A549 (cell line): ENCODE measurements around the gene TMEM203. TPM values are rescaled to one million over a fixed set of nuclear protein-coding genes. Genes with fewer than 3 reads are reported as not detected.

ENCODE experiments used
- ATAC-seq, 2 experiments: fragments of 200-7000 bp in 1 of 2; fragments of >200 bp in 1 of 2; cut with Nextera tagmentation in 1 of 2; cut with Tn5 transposase in 1 of 2; 3 replicates each; pipeline versions ENCODE4 v1.8.0 to v1.9.1; 2018 to 2020; ENCODE audit warnings: mild to moderate bottlenecking in 1 of 2, moderate library complexity in 1 of 2
- CTCF ChIA-PET: fragments of 300-600 bp; sonication (Branson Sonifier 250); formaldehyde crosslinking; extraction: SDS; loops from one replicate; lab custom pipeline; 2021; ENCODE audit warnings: antibody characterized with exemption, inconsistent platforms; lab: Yijun Ruan, JAX
- POLR2A ChIA-PET: fragments of 350-600 bp; formaldehyde crosslinking; extraction: SDS; loops from one replicate; lab custom pipeline; 2021; ENCODE audit warnings: antibody characterized with exemption, inconsistent platforms; lab: Yijun Ruan, JAX
- DNase-seq, 2 experiments: peaks; one replicate each; pipeline versions ENCODE4 v3.0.0 to v3.0.0-alpha.2; 2011 to 2016; ENCODE audit warnings: low read depth in 1 of 2, low spot score in 1 of 2
- FAIRE-seq: peaks from 2 replicates; lab custom pipeline; 2011; peaks lifted over from hg19 to GRCh38; lab: Jason Lieb, UNC
- H3K27ac ChIP-seq, 2 experiments: fragments of >200 bp; sonication (Bioruptor Twin); formaldehyde crosslinking; 3 replicates each; pipeline ENCODE4 v1.5.1; 2016 to 2017
- H3K4me1 ChIP-seq: fragments of >200 bp; sonication (Bioruptor Twin); formaldehyde crosslinking; 3 replicates; pipeline ENCODE4 v1.6.1; 2016
- H3K4me2 ChIP-seq: fragments of >200 bp; sonication (Bioruptor Twin); formaldehyde crosslinking; 3 replicates; pipeline ENCODE4 v1.6.1; 2016
- H3K4me3 ChIP-seq: fragments of >200 bp; sonication (Bioruptor Twin); formaldehyde crosslinking; 3 replicates; pipeline ENCODE4 v1.5.1; 2016
- H3K9me3 ChIP-seq: fragments of >200 bp; sonication (Bioruptor Twin); formaldehyde crosslinking; 3 replicates; pipeline ENCODE4 v1.6.1; 2016
- ELK1 ChIP-seq: fragments of 150-350 bp; IDR thresholded peaks from 2 replicates; pipeline ENCODE4 v1.6.1; 2014; ENCODE audit warnings: low read depth, mild to moderate bottlenecking, low read length
- HDAC2 ChIP-seq: fragments of 200-600 bp; sonication (generic); IDR thresholded peaks from 2 replicates; pipeline ENCODE4 v1.6.1; 2016
- PHF8 ChIP-seq: fragments of 200-600 bp; sonication (generic); IDR thresholded peaks from 2 replicates; pipeline ENCODE4 v1.6.1; 2016; ENCODE audit warnings: low read depth, mild to moderate bottlenecking, antibody characterized with exemption, moderate library complexity, borderline replicate concordance
- USF2 ChIP-seq: fragments of 450-650 bp; IDR thresholded peaks from 2 replicates; pipeline ENCODE4 v1.6.1; 2014; ENCODE audit warnings: antibody characterized with exemption
- ZNF302 ChIP-seq: fragments of 250-450 bp; sonication (Bioruptor Pico); IDR thresholded peaks from 2 replicates; pipeline ENCODE4 v1.9.0; 2021; ENCODE audit warnings: inconsistent platforms, mild to moderate bottlenecking, moderate library complexity
- WGBS: methylation state at CpG from one replicate; pipeline ENCODE4 v1.1.6; 2017; ENCODE audit errors: missing lambda C conversion rate; 5-methylcytosine and 5-hydroxymethylcytosine counted together
- polyA plus RNA-seq, 4 experiments: library from polyadenylated mRNA; depleted of rRNA in 3 of 4; stranded (reverse); fragments of >200 nt; fragmentation: RNase III in 1 of 4; extraction: RNeasy Plus Mini Kit Qiagen cat#74134 plus additional on column Dnase treatment in 1 of 4; gene quantifications; 2 replicates in 3 of 4; 3 replicates in 1 of 4; pipeline ENCODE4 v1.2.3, GENCODE V29; 2011 to 2017
- small RNA-seq, 6 experiments: library from RNA; depleted of rRNA; stranded (forward); fragments of <200 nt; gene quantifications; one replicate each; pipeline ENCODE3, GENCODE V24; 2012

TMEM203 gene
- polyA plus RNA-seq, 2 of the 4 experiments (the other 2 are of a cell fraction): 31.0 to 47.3 TPM

GRCh38 chr9:137158625-137159024, 46.8 kb downstream of the TMEM203 start (continued):
- no peak for TF ChIP-seq ZNF302 (CRISPR knock-in tag)

GRCh38 chr9:137157618-137158415, 47.6 kb downstream of the TMEM203 start:
- ChIA-PET POLR2A (interaction anchor here (0.9 to 1.1 kb wide), 2 partner anchors 28 to 66 kb away, joined by 3 to 12 read pairs; no protein-coding TSS in a partner anchor), CTCF (interaction anchor here (0.7 to 3.1 kb wide), 9 partner anchors 12 to 210 kb away, joined by 3 to 11 read pairs (median 3); partner anchors contain the start of genes LRRC26 and RNF224)
- no peak for FAIRE-seq
- Histone ChIP-seq H3K9me3 (no peaks in the 10 kb centered on the region), H3K4me1 (peaks cover 24% of the 10 kb centered on the region), H3K4me2 (no peak overlapping the region), H3K4me3 (no peak overlapping the region), H3K27ac (no peak overlapping the region)
- WGBS: 44% methylated on average over 16 of the region's 19 CpGs
- peak; percentile 1 to 7; a peak in 2 of 6 replicates for ATAC-seq
- TF ChIP-seq ELK1 (no peak), USF2 (peak; percentile 65)
- DNase-seq: no peak

- Histone ChIP-seq H3K9me3 (no peaks in the 10 kb centered on the region), H3K4me3 (no peak overlapping the region), H3K4me2 (peak overlapping the region; percentile 39; the same call in 1 of the 3 replicates), H3K4me1 (peaks cover 20% of the 10 kb centered on the region; the same call in 2 of the 3 replicates), H3K27ac (no peak overlapping the region)
- DNase-seq (peak in 1 of 2 experiments; percentile 58), ATAC-seq (peak; percentile 19 to 62; a peak in 4 of 6 replicates), FAIRE-seq (no peak)
- ChIA-PET POLR2A (interaction anchor here (0.9 to 1.1 kb wide), 3 partner anchors 13 to 67 kb away, joined by 3 to 12 read pairs (median 3); partner anchors contain the start of gene LRRC26), CTCF (interaction anchor here (0.7 to 3.1 kb wide), 5 partner anchors 13 to 80 kb away, joined by 3 to 11 read pairs (median 3); partner anchors contain the start of genes LRRC26 and RNF224)
- WGBS: 57% methylated on average over 31 of the region's 65 CpGs
- TF ChIP-seq HDAC2 (no peak), PHF8 (no peak)
Observed at GRCh38 chr9:137156567-137157375, 48.7 kb downstream of the TMEM203 start.

Small RNA genes within 50 kb of the gene (small RNA-seq; reads per million reads assigned to genes)
- 0 reads per million in 6 experiments for gene MIR3621

Other genes with a start within 250 kb of the TMEM203 start
Only the 30 nearest of the 31 such genes appear.
- gene PTGDS, start 228.1 kb downstream of the TMEM203 start, polyA plus RNA-seq (2011; rRNA removed): 0.31 and 0.33 TPM in 2 replicates
- 0.18 to 0.34 TPM (median 0.26 TPM) in 3 replicates for gene PTGDS, start 228.1 kb downstream of the TMEM203 start, polyA plus RNA-seq (2017; fragmentation: RNase III; extraction: RNeasy Plus Mini Kit Qiagen cat#74134 plus additional on column Dnase treatment)
- 0.04 and 0.19 TPM in 2 replicates for gene LCNL1, start 222.7 kb downstream of the TMEM203 start, polyA plus RNA-seq (2011; rRNA removed)
- gene LCNL1, start 222.7 kb downstream of the TMEM203 start, polyA plus RNA-seq (2017; fragmentation: RNase III; extraction: RNeasy Plus Mini Kit Qiagen cat#74134 plus additional on column Dnase treatment): 0.05 to 0.08 TPM (median 0.08 TPM) in 3 replicates
- 12.6 and 15.6 TPM in 2 replicates for gene PAXX, start 213.2 kb downstream of the TMEM203 start, polyA plus RNA-seq (2011; rRNA removed)
- 50.7 to 57.0 TPM (median 53.2 TPM) in 3 replicates for gene PAXX, start 213.2 kb downstream of the TMEM203 start, polyA plus RNA-seq (2017; fragmentation: RNase III; extraction: RNeasy Plus Mini Kit Qiagen cat#74134 plus additional on column Dnase treatment)
- gene CLIC3, start 209.1 kb downstream of the TMEM203 start, polyA plus RNA-seq (2011; rRNA removed): 0.33 and 0.61 TPM in 2 replicates
- gene CLIC3, start 209.1 kb downstream of the TMEM203 start, polyA plus RNA-seq (2017; fragmentation: RNase III; extraction: RNeasy Plus Mini Kit Qiagen cat#74134 plus additional on column Dnase treatment): 5.1 to 6.6 TPM (median 6.4 TPM) in 3 replicates
- 8.3 and 10.1 TPM in 2 replicates for gene ABCA2, start 177.4 kb downstream of the TMEM203 start, polyA plus RNA-seq (2011; rRNA removed)
- gene ABCA2, start 177.4 kb downstream of the TMEM203 start, polyA plus RNA-seq (2017; fragmentation: RNase III; extraction: RNeasy Plus Mini Kit Qiagen cat#74134 plus additional on column Dnase treatment): 23.0 to 25.6 TPM (median 24.7 TPM) in 3 replicates
- not detected in 2 replicates for gene FUT7, start 173.6 kb downstream of the TMEM203 start, polyA plus RNA-seq (2011; rRNA removed)
- gene FUT7, start 173.6 kb downstream of the TMEM203 start, polyA plus RNA-seq (2017; fragmentation: RNase III; extraction: RNeasy Plus Mini Kit Qiagen cat#74134 plus additional on column Dnase treatment): 0.07 TPM in 1 of 3 replicates, not detected in the others
- gene NPDC1, start 159.5 kb downstream of the TMEM203 start, polyA plus RNA-seq (2011; rRNA removed): 12.7 and 13.0 TPM in 2 replicates
- gene NPDC1, start 159.5 kb downstream of the TMEM203 start, polyA plus RNA-seq (2017; fragmentation: RNase III; extraction: RNeasy Plus Mini Kit Qiagen cat#74134 plus additional on column Dnase treatment): 33.2 to 40.6 TPM (median 40.2 TPM) in 3 replicates
- gene ENTPD2, start 151.6 kb downstream of the TMEM203 start, polyA plus RNA-seq (2011; rRNA removed): 0.75 and 2.3 TPM in 2 replicates
- 0.71 to 1.2 TPM (median 1.1 TPM) in 3 replicates for gene ENTPD2, start 151.6 kb downstream of the TMEM203 start, polyA plus RNA-seq (2017; fragmentation: RNase III; extraction: RNeasy Plus Mini Kit Qiagen cat#74134 plus additional on column Dnase treatment)
- gene SAPCD2, start 135.1 kb downstream of the TMEM203 start, polyA plus RNA-seq (2011; rRNA removed): 6.5 and 6.9 TPM in 2 replicates
- gene SAPCD2, start 135.1 kb downstream of the TMEM203 start, polyA plus RNA-seq (2017; fragmentation: RNase III; extraction: RNeasy Plus Mini Kit Qiagen cat#74134 plus additional on column Dnase treatment): 13.1 to 16.4 TPM (median 14.6 TPM) in 3 replicates
- 1.2 and 1.9 TPM in 2 replicates for gene UAP1L1, start 128.1 kb downstream of the TMEM203 start, polyA plus RNA-seq (2011; rRNA removed)
- 4.8 to 7.8 TPM (median 6.0 TPM) in 3 replicates for gene UAP1L1, start 128.1 kb downstream of the TMEM203 start, polyA plus RNA-seq (2017; fragmentation: RNase III; extraction: RNeasy Plus Mini Kit Qiagen cat#74134 plus additional on column Dnase treatment)
- 31.7 and 47.8 TPM in 2 replicates for gene MAN1B1, start 118.7 kb downstream of the TMEM203 start, polyA plus RNA-seq (2011; rRNA removed)
- gene MAN1B1, start 118.7 kb downstream of the TMEM203 start, polyA plus RNA-seq (2017; fragmentation: RNase III; extraction: RNeasy Plus Mini Kit Qiagen cat#74134 plus additional on column Dnase treatment): 45.1 to 48.6 TPM (median 47.0 TPM) in 3 replicates
- gene DPP7, start 90.9 kb downstream of the TMEM203 start, polyA plus RNA-seq (2011; rRNA removed): 27.6 and 36.0 TPM in 2 replicates
- 61.3 to 71.8 TPM (median 68.5 TPM) in 3 replicates for gene DPP7, start 90.9 kb downstream of the TMEM203 start, polyA plus RNA-seq (2017; fragmentation: RNase III; extraction: RNeasy Plus Mini Kit Qiagen cat#74134 plus additional on column Dnase treatment)
- 0.11 and 0.13 TPM in 2 replicates for gene GRIN1, start 66.5 kb downstream of the TMEM203 start, polyA plus RNA-seq (2011; rRNA removed)
- 0.30 to 0.51 TPM (median 0.45 TPM) in 3 replicates for gene GRIN1, start 66.5 kb downstream of the TMEM203 start, polyA plus RNA-seq (2017; fragmentation: RNase III; extraction: RNeasy Plus Mini Kit Qiagen cat#74134 plus additional on column Dnase treatment)
- gene LRRC26, start 35.6 kb downstream of the TMEM203 start, polyA plus RNA-seq (2011; rRNA removed): 0.08 and 0.09 TPM in 2 replicates
- 0.80 to 1.2 TPM (median 1.0 TPM) in 3 replicates for gene LRRC26, start 35.6 kb downstream of the TMEM203 start, polyA plus RNA-seq (2017; fragmentation: RNase III; extraction: RNeasy Plus Mini Kit Qiagen cat#74134 plus additional on column Dnase treatment)
- not detected in 2 replicates for gene TMEM210, start 33.6 kb downstream of the TMEM203 start, polyA plus RNA-seq (2011; rRNA removed)
- not detected in 3 replicates for gene TMEM210, start 33.6 kb downstream of the TMEM203 start, polyA plus RNA-seq (2017; fragmentation: RNase III; extraction: RNeasy Plus Mini Kit Qiagen cat#74134 plus additional on column Dnase treatment)
- 17.5 and 22.3 TPM in 2 replicates for gene ANAPC2, start 17.1 kb downstream of the TMEM203 start, polyA plus RNA-seq (2011; rRNA removed)
- gene ANAPC2, start 17.1 kb downstream of the TMEM203 start, polyA plus RNA-seq (2017; fragmentation: RNase III; extraction: RNeasy Plus Mini Kit Qiagen cat#74134 plus additional on column Dnase treatment): 35.4 to 40.7 TPM (median 39.9 TPM) in 3 replicates
- gene SSNA1, start 17.0 kb downstream of the TMEM203 start, polyA plus RNA-seq (2011; rRNA removed): 52.6 and 54.1 TPM in 2 replicates
- gene SSNA1, start 17.0 kb downstream of the TMEM203 start, polyA plus RNA-seq (2017; fragmentation: RNase III; extraction: RNeasy Plus Mini Kit Qiagen cat#74134 plus additional on column Dnase treatment): 89.2 to 102 TPM (median 102 TPM) in 3 replicates
- gene TPRN, start 4.9 kb downstream of the TMEM203 start, polyA plus RNA-seq (2011; rRNA removed): 2.1 and 2.4 TPM in 2 replicates
- 5.3 to 6.5 TPM (median 6.3 TPM) in 3 replicates for gene TPRN, start 4.9 kb downstream of the TMEM203 start, polyA plus RNA-seq (2017; fragmentation: RNase III; extraction: RNeasy Plus Mini Kit Qiagen cat#74134 plus additional on column Dnase treatment)
- 5.6 and 6.4 TPM in 2 replicates for gene NDOR1, start 52 bp upstream of the TMEM203 start, polyA plus RNA-seq (2011; rRNA removed)
- gene NDOR1, start 52 bp upstream of the TMEM203 start, polyA plus RNA-seq (2017; fragmentation: RNase III; extraction: RNeasy Plus Mini Kit Qiagen cat#74134 plus additional on column Dnase treatment): 17.9 to 19.5 TPM (median 17.9 TPM) in 3 replicates
- 0.06 and 0.29 TPM in 2 replicates for gene RNF208, start 16.6 kb upstream of the TMEM203 start, polyA plus RNA-seq (2011; rRNA removed)
- 1.0 to 1.7 TPM (median 1.7 TPM) in 3 replicates for gene RNF208, start 16.6 kb upstream of the TMEM203 start, polyA plus RNA-seq (2017; fragmentation: RNase III; extraction: RNeasy Plus Mini Kit Qiagen cat#74134 plus additional on column Dnase treatment)
- 0.30 and 0.32 TPM in 2 replicates for gene CYSRT1, start 19.5 kb upstream of the TMEM203 start, polyA plus RNA-seq (2011; rRNA removed)
- 0.81 to 1.0 TPM (median 0.87 TPM) in 3 replicates for gene CYSRT1, start 19.5 kb upstream of the TMEM203 start, polyA plus RNA-seq (2017; fragmentation: RNase III; extraction: RNeasy Plus Mini Kit Qiagen cat#74134 plus additional on column Dnase treatment)
- gene RNF224, start 21.9 kb upstream of the TMEM203 start, polyA plus RNA-seq (2011; rRNA removed): not detected in 2 replicates
- gene RNF224, start 21.9 kb upstream of the TMEM203 start, polyA plus RNA-seq (2017; fragmentation: RNase III; extraction: RNeasy Plus Mini Kit Qiagen cat#74134 plus additional on column Dnase treatment): 0.04 to 0.07 TPM (median 0.07 TPM) in 3 replicates
- gene SLC34A3, start 25.3 kb upstream of the TMEM203 start, polyA plus RNA-seq (2011; rRNA removed): not detected in 2 replicates
- 0.04 to 0.05 TPM (median 0.05 TPM) in 3 replicates for gene SLC34A3, start 25.3 kb upstream of the TMEM203 start, polyA plus RNA-seq (2017; fragmentation: RNase III; extraction: RNeasy Plus Mini Kit Qiagen cat#74134 plus additional on column Dnase treatment)
- 256 and 268 TPM in 2 replicates for gene TUBB4B, start 35.6 kb upstream of the TMEM203 start, polyA plus RNA-seq (2011; rRNA removed)
- 646 to 795 TPM (median 671 TPM) in 3 replicates for gene TUBB4B, start 35.6 kb upstream of the TMEM203 start, polyA plus RNA-seq (2017; fragmentation: RNase III; extraction: RNeasy Plus Mini Kit Qiagen cat#74134 plus additional on column Dnase treatment)
- gene STPG3, start 45.6 kb upstream of the TMEM203 start, polyA plus RNA-seq (2011; rRNA removed): not detected in 2 replicates
- gene STPG3, start 45.6 kb upstream of the TMEM203 start, polyA plus RNA-seq (2017; fragmentation: RNase III; extraction: RNeasy Plus Mini Kit Qiagen cat#74134 plus additional on column Dnase treatment): not detected in 3 replicates
- 31.8 and 33.8 TPM in 2 replicates for gene NELFB, start 49.7 kb upstream of the TMEM203 start, polyA plus RNA-seq (2011; rRNA removed)
- 44.4 to 46.3 TPM (median 45.3 TPM) in 3 replicates for gene NELFB, start 49.7 kb upstream of the TMEM203 start, polyA plus RNA-seq (2017; fragmentation: RNase III; extraction: RNeasy Plus Mini Kit Qiagen cat#74134 plus additional on column Dnase treatment)
- gene TOR4A, start 72.1 kb upstream of the TMEM203 start, polyA plus RNA-seq (2011; rRNA removed): 8.7 and 9.8 TPM in 2 replicates
- 15.6 to 18.6 TPM (median 17.5 TPM) in 3 replicates for gene TOR4A, start 72.1 kb upstream of the TMEM203 start, polyA plus RNA-seq (2017; fragmentation: RNase III; extraction: RNeasy Plus Mini Kit Qiagen cat#74134 plus additional on column Dnase treatment)
- gene NRARP, start 96.6 kb upstream of the TMEM203 start, polyA plus RNA-seq (2011; rRNA removed): 3.2 and 5.1 TPM in 2 replicates
- gene NRARP, start 96.6 kb upstream of the TMEM203 start, polyA plus RNA-seq (2017; fragmentation: RNase III; extraction: RNeasy Plus Mini Kit Qiagen cat#74134 plus additional on column Dnase treatment): 1.3 to 1.4 TPM (median 1.3 TPM) in 3 replicates
- 3.3 and 3.4 TPM in 2 replicates for gene EXD3, start 217.5 kb upstream of the TMEM203 start, polyA plus RNA-seq (2011; rRNA removed)
- gene EXD3, start 217.5 kb upstream of the TMEM203 start, polyA plus RNA-seq (2017; fragmentation: RNase III; extraction: RNeasy Plus Mini Kit Qiagen cat#74134 plus additional on column Dnase treatment): 4.0 to 5.4 TPM (median 4.5 TPM) in 3 replicates
- 0.44 and 0.58 TPM in 2 replicates for gene NOXA1, start 217.7 kb upstream of the TMEM203 start, polyA plus RNA-seq (2011; rRNA removed)
- gene NOXA1, start 217.7 kb upstream of the TMEM203 start, polyA plus RNA-seq (2017; fragmentation: RNase III; extraction: RNeasy Plus Mini Kit Qiagen cat#74134 plus additional on column Dnase treatment): 1.1 to 1.9 TPM (median 1.5 TPM) in 3 replicates